ENCODE measurements around the gene NIPAL3. TPM values are rescaled to one million over a fixed set of nuclear protein-coding genes. Genes with fewer than 3 reads are reported as not detected.
A peak's percentile ranks its signal among the peaks of the same experiment; 100 is the strongest.

Gene NIPAL3
- total RNA-seq, 1 experiment from 2014 or later, result 11.2 TPM

DNA sequence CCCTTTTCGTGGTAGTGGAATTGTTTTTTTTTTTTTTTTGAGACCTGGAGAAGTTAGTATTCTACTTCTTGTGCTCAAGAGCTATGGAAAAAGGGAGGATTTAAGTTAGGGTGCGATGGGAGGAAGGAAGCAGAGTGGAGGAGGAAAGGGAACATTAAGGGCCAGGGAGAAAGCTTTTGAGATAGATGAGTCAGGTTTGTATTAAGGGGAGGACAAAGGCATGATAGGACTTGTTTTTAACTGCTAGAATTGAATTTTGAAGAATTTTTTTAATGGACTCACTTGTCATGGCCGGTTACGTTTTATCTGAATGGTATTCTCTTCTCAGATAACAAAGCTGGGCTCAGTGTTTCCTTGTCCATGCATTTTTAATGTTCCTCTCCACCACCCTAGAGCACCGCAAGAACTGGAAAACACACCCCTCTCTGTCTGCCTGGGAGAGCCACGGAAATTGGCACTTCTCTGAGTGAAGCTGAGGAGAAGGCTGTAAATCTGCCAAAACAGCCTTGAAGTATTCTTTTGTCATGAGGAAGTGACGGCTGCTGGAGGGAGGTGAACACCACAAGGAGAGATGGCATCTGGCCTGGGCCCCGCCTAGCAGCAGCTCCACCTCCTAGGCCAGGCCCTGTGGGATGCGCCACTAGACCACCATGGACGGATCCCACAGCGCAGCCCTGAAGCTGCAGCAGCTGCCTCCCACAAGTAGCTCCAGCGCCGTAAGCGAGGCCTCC, 3.5 kb downstream of the NIPAL3 start:
- no peaks in the 10 kb centered on the region for H3K27me3 Mint-ChIP-seq (ENCODE audit: low read depth)
- ATAC-seq (no peak), DNase-seq (ENCODE audit: low spot score) (no peak)
- ChIA-PET POLR2A (interaction anchor here (0.7 kb wide), 1 partner anchor 307 kb away, joined by 5 read pairs; no protein-coding TSS in a partner anchor), CTCF (interaction anchor here (0.7 to 5.1 kb wide), 2 partner anchors 127 to 169 kb away, joined by 4 to 41 read pairs; no protein-coding TSS in a partner anchor)
- H3K36me3 Mint-ChIP-seq, result peaks cover 6% of the 10 kb centered on the region; the same call in 1 of the 2 replicates
- peaks cover 54% of the 10 kb centered on the region for H3K4me1 Mint-ChIP-seq
- H3K4me3 Mint-ChIP-seq, result no peak overlapping the region
- H3K9me3 Mint-ChIP-seq, result peaks cover 3% of the 10 kb centered on the region; the same call in 1 of the 2 replicates
- TF ChIP-seq GTF2I (CRISPR knock-in tag; conservative IDR thresholded peaks at IDR 0.05) (no peak), IRF2 (CRISPR knock-in tag; IDR thresholded peaks at IDR 0.05; ENCODE audit: borderline replicate concordance, low read depth) (no peak), CBFB (CRISPR knock-in tag; IDR thresholded peaks at IDR 0.05; ENCODE audit: low read depth) (no peak), NFATC4 (CRISPR knock-in tag; IDR thresholded peaks at IDR 0.05) (no peak), RORB (CRISPR knock-in tag; IDR thresholded peaks at IDR 0.05) (no peak), ZNF121 (CRISPR knock-in tag; IDR thresholded peaks at IDR 0.05) (no peak), TCF7 (CRISPR knock-in tag; IDR thresholded peaks at IDR 0.05; ENCODE audit: low read depth) (no peak), ZNF396 (CRISPR knock-in tag; IDR thresholded peaks at IDR 0.05; ENCODE audit: borderline replicate concordance) (no peak)
- TF ChIP-seq, protein P1, sequence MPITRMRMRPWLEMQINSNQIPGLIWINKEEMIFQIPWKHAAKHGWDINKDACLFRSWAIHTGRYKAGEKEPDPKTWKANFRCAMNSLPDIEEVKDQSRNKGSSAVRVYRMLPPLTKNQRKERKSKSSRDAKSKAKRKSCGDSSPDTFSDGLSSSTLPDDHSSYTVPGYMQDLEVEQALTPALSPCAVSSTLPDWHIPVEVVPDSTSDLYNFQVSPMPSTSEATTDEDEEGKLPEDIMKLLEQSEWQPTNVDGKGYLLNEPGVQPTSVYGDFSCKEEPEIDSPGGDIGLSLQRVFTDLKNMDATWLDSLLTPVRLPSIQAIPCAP (CRISPR knock-in tag; IDR thresholded peaks at IDR 0.05), result no peak
- TF ChIP-seq, protein P2, sequence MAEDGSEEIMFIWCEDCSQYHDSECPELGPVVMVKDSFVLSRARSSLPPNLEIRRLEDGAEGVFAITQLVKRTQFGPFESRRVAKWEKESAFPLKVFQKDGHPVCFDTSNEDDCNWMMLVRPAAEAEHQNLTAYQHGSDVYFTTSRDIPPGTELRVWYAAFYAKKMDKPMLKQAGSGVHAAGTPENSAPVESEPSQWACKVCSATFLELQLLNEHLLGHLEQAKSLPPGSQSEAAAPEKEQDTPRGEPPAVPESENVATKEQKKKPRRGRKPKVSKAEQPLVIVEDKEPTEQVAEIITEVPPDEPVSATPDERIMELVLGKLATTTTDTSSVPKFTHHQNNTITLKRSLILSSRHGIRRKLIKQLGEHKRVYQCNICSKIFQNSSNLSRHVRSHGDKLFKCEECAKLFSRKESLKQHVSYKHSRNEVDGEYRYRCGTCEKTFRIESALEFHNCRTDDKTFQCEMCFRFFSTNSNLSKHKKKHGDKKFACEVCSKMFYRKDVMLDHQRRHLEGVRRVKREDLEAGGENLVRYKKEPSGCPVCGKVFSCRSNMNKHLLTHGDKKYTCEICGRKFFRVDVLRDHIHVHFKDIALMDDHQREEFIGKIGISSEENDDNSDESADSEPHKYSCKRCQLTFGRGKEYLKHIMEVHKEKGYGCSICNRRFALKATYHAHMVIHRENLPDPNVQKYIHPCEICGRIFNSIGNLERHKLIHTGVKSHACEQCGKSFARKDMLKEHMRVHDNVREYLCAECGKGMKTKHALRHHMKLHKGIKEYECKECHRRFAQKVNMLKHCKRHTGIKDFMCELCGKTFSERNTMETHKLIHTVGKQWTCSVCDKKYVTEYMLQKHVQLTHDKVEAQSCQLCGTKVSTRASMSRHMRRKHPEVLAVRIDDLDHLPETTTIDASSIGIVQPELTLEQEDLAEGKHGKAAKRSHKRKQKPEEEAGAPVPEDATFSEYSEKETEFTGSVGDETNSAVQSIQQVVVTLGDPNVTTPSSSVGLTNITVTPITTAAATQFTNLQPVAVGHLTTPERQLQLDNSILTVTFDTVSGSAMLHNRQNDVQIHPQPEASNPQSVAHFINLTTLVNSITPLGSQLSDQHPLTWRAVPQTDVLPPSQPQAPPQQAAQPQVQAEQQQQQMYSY (CRISPR knock-in tag; IDR thresholded peaks at IDR 0.05), result no peak
- TF ChIP-seq, protein P3, sequence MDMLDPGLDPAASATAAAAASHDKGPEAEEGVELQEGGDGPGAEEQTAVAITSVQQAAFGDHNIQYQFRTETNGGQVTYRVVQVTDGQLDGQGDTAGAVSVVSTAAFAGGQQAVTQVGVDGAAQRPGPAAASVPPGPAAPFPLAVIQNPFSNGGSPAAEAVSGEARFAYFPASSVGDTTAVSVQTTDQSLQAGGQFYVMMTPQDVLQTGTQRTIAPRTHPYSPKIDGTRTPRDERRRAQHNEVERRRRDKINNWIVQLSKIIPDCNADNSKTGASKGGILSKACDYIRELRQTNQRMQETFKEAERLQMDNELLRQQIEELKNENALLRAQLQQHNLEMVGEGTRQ (CRISPR knock-in tag; IDR thresholded peaks at IDR 0.05), result no peak
- TF ChIP-seq, protein P4, sequence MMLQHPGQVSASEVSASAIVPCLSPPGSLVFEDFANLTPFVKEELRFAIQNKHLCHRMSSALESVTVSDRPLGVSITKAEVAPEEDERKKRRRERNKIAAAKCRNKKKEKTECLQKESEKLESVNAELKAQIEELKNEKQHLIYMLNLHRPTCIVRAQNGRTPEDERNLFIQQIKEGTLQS (CRISPR knock-in tag; conservative IDR thresholded peaks at IDR 0.05), result no peak
- TF ChIP-seq, protein P5, sequence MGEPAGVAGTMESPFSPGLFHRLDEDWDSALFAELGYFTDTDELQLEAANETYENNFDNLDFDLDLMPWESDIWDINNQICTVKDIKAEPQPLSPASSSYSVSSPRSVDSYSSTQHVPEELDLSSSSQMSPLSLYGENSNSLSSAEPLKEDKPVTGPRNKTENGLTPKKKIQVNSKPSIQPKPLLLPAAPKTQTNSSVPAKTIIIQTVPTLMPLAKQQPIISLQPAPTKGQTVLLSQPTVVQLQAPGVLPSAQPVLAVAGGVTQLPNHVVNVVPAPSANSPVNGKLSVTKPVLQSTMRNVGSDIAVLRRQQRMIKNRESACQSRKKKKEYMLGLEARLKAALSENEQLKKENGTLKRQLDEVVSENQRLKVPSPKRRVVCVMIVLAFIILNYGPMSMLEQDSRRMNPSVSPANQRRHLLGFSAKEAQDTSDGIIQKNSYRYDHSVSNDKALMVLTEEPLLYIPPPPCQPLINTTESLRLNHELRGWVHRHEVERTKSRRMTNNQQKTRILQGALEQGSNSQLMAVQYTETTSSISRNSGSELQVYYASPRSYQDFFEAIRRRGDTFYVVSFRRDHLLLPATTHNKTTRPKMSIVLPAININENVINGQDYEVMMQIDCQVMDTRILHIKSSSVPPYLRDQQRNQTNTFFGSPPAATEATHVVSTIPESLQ (CRISPR knock-in tag; IDR thresholded peaks at IDR 0.05), result no peak
- H3K27ac Mint-ChIP-seq, result peak overlapping the region; percentile 54; the same call in 1 of the 2 replicates

DNA sequence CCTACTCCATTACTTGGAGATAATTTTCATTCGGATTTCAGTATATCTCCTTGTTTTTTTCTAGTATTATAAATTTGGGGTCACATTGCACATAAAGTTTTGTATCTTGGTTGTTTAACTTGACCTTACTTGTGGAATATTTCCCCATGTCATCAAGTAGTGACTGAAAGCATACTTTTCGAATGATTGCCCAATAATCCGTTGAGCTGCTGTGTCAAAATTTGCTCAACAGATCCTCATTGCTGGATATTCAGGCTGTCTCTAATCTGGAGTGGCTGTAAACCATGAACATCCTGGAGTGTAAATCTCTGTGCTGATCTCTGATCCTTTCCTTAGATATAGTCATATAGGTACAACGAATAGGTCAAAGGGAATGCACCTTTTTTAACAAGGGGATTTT, 4.9 kb downstream of the NIPAL3 start:
- TF ChIP-seq ETV6 (CRISPR knock-in tag; IDR thresholded peaks at IDR 0.05) (no peak), ZNF671 (CRISPR knock-in tag; IDR thresholded peaks at IDR 0.05) (no peak)
- TF ChIP-seq, protein P6, sequence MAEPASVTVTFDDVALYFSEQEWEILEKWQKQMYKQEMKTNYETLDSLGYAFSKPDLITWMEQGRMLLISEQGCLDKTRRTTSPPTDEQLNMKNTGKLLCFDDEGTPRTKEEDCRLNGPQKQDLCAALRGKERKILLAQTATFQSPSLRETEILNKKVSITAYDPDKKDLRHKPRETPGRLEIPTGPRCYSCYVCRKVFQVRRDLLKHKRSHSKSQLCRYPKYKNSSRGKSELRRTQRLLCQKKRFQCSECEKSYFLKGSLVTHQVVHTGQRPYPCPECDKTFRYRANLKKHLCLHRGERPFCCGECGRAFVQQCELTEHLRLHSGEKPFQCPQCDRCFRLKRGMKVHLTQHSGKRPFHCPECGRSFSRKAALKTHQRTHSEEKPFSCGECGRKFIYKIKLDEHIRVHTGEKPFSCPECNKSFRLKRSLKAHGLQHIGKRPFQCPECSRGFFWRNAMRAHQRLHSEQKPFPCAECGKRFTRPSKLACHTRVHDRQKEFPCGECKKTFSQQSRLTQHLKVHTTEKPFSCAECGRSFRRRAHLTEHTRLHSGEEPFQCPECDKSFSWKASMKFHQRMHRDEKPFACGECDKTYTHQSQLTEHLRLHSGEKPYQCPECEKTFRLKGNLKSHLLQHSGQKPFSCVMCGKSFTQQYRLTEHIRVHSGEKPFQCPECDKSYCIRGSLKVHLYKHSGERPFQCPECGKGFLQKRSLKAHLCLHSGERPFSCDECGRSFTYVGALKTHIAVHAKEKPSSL (CRISPR knock-in tag; conservative IDR thresholded peaks at IDR 0.05), result no peak
- Mint-ChIP-seq H3K4me3 (no peak overlapping the region), H3K27me3 (ENCODE audit: low read depth) (no peaks in the 10 kb centered on the region), H3K27ac (no peak overlapping the region), H3K36me3 (peaks cover 6% of the 10 kb centered on the region; the same call in 1 of the 2 replicates), H3K9me3 (no peaks in the 10 kb centered on the region), H3K4me1 (peaks cover 54% of the 10 kb centered on the region)
- ATAC-seq (no peak), DNase-seq (ENCODE audit: low spot score) (no peak)
- CTCF ChIA-PET, result interaction anchor here (0.7 to 1.6 kb wide), 2 partner anchors 12 to 222 kb away, joined by 4 read pairs; no protein-coding TSS in a partner anchor
- POLR2A ChIA-PET, result no interaction called here
